ENCODE data around the gene PFDN1.

PFDN1 gene

DNA sequence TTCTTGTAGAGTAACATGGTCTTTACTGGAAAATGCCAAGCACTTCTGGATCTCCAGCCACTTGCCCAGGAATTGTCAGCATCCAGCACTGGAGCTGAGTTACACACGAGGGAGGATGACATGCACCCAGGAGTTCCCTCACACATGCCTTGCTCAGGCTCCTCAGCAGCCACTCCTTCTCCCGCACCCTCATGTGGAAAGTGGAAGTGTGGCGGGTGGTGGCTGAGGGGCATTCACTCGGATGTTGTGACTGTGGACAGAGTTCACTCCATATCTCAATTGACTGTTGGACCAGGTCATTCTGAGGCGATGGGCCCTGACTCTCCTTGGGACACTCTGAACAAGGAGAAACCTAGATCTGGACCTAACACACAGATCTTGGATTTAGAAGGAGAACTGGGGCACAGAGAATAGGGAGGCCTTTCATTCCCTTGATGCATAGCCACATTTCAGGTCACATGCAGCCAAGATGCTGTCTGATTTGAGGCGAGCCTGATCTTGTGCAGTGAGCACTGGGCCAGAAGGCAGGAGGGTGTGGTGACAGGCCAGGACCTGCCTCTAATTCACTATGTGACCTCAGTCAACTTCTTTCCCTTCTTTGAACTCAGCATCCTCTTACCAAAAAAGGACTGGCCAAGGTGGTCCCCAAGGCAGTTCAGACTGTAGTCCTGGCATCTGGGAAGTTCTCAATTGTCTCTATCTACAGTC, 65.9 kb downstream of the PFDN1 start:
- DNase-seq: no peak

DNA sequence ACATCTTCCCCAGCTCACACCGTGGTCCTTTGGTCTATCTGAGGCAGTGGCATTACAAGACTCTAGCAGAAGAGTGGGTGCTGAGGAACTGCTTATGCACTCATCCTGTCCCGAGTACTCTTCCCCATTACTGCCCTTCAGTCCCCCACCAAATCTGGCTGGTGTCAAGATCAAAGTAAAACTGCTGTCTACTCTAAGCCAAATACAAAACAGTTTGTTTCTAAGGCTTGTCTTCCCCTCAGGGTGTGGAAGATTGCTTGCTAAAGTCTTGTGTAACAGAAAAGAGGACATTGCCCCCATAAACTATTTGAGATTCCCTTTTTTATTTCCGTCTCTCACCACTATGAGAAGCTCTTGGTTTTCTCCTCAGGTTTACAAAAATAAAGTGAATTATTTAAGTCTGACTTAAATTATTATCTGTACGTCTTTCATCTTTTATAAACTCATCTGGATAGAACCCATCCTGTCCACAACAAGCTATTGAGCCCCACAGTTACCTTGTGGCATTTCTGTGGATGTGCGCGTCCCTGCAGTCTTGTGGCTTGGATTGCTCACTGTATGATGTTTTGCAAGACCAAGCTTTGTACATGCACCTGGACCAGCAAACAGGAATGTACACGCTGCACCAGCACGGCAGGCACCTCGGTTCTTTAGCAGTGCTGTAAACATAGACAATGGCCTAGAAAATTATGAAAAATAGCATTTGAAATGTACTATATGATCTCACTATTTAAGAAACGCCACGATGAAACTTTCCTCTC, 66.9 kb downstream of the PFDN1 start:
- DNase-seq: no peak

GRCh38 chr5:140234377-140234989, 68.4 kb downstream of the PFDN1 start:
- DNase-seq: no peak

GRCh38 chr5:140232731-140233130, 70.2 kb downstream of the PFDN1 start:
- DNase-seq: no peak

DNA sequence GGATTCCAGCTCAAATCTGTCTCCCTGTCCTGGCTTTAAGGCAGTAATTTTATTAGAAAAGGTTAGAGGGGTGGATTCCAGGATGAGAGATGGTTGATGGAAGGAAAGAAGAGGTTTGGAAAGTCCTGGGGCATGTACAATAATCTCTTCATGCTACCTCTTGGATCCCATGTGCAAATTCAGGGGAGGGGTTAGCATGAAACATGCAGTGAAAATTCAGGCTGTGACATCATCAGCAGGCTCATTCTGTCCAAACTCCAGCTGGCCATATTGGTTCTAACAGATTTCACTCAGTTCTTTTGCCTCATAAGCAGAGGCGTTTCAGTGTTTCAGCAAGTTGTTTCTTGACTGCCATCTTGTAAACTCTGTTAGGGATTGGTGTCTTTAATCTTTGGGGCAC, 72.5 kb downstream of the PFDN1 start:
- no peak for DNase-seq

GRCh38 chr5:140228364-140228837, 74.5 kb downstream of the PFDN1 start:
- no peak for DNase-seq

GRCh38 chr5:140227046-140227445, 75.9 kb downstream of the PFDN1 start:
- DNase-seq: no peak

- DNase-seq: no peak
These were observed 77.5 kb downstream of the PFDN1 start for GRCh38 chr5:140225396-140225795.

GRCh38 chr5:140224658-140225057, 78.2 kb downstream of the PFDN1 start:
- DNase-seq: no peak

GRCh38 chr5:140223567-140223966, 79.3 kb downstream of the PFDN1 start:
- no peak for DNase-seq

DNA sequence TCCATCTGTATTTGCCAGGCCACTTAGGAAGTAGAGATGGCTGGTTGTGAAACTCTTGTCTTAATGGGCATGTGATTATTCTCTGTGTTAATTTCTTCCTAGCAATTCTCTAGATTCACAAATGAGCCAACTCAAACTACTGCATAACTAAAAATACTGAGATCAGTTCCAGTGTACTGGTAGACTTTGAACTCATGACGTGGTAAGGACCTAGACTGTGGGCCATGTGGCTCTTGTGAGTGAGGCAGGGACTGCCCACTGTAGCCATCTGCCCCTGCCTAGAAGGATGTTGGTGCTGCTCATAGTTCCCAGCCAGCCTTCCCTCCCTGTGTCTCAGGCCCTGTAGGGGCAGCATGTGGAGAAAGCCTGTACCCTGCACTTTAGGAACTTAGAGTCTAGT, 80.5 kb downstream of the PFDN1 start:
- DNase-seq: no peak

DNA sequence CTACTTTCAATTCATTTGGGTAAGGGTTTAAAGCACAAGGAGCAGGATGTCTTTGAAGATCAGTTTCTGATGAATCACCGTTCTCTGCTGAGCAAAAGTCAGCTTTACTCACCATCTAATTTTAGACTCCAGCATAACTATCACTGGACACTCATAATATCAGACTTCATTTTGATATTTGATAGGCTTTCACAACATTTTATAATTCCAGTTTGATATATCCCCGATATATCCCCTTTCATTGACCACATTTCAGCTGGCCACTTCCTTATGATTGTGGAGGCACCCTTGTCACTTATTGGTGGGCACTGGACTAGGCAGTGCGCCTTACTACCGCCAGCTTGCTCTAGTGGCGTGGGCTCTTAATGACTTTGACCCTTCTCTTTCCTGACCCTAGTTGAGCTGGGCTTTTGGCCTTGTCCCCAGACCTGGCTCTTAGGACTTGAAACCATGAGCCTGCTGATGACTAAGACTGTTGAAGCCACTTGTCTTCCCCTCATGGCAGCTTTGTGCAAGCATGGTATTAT, 81.1 kb downstream of the PFDN1 start:
- DNase-seq: no peak

DNA sequence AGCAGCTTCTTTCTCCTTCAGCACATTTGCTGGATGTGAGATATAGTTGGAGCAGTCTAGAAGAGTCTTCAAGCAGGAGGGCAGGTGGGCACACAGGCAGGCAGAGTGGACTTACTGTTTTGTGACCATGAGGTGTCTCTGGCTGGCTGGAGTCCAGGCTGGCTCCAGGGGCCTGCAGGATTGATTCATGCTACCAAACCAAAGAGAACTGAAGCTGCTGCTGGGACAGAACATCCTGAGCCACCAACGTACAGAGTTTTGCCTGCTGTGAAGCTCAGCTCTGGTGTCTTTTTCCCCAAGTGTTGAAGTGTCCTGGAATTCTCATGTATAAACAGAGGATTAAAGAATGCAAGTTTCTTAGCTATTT, 82.2 kb downstream of the PFDN1 start:
- DNase-seq: no peak

DNA sequence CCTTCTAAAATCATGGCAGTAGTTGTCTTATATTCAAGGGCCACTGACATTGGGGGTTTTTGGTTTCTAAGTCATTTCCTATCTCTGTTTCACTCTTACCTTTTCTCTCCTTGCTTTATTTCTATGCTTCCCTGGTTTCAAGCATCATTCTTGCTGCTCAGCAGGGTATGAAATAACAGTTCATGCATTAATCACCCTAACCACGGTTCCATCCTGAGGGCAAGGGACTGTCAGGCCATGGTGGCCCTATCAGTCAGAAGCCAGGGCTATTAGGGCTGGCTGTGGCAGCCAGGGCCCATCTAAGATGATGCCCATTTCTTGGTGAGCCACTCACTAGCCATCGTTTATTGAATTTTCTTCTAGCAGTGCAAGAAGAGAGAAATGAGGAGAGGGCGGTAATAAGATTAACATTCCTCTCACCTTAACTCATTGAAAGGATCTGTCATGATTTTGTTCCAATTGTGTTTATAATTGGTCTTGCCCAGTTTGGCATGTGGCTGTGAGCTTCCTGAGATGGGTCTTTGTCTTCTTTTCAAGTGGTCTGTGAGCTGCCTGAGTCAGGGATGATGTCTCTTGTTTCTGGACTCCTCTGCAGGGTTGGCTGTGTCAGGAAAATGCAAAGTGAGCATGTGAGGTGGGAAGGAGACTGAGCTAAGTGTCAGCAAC, 82.7 kb downstream of the PFDN1 start:
- no peak for DNase-seq

DNA sequence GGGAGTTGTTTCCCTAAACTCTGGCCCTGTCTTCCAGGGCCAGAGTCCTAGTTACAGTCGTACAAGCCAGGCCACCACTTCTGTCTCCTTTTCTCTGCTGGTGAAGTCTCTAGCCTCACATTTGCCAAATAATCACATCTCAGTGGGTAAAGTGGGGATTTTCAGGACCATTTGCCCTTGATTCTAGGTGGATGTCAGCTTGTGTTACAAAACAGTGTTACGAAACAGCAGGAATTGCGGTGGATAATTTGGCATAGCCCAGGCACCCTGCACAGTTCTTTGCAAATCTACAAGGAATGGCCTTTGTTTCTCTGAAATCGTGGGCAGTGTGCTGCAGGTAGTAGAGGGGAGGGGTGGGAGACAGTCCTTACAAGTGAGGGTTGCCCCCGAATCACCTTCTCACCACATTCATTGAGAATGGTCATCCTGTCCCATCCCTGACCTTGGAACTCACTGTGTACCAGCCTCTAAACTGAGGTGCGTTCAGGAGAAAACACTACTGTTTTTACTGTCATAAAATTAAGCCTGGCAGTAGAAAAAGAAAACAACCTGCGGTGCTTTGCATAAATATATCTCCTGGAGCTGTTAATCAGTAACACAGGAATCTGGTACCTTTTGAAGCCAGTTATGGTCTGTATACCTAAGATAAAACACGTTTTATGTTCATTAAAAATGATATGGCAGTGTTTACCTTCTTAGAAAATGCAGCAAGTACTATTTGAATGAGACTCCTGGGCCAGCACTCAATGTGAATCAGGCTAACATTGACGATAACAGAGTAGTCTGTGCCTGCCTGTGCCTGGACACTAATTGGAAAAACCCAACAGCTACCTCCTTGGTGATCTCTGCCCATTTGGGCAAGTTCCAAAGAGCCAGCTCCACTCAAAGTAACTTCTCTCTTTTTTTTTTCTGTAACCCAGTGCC, 83.6 kb downstream of the PFDN1 start:
- DNase-seq: no peak

GRCh38 chr5:140217299-140218026, 85.4 kb downstream of the PFDN1 start:
- DNase-seq: no peak

DNA sequence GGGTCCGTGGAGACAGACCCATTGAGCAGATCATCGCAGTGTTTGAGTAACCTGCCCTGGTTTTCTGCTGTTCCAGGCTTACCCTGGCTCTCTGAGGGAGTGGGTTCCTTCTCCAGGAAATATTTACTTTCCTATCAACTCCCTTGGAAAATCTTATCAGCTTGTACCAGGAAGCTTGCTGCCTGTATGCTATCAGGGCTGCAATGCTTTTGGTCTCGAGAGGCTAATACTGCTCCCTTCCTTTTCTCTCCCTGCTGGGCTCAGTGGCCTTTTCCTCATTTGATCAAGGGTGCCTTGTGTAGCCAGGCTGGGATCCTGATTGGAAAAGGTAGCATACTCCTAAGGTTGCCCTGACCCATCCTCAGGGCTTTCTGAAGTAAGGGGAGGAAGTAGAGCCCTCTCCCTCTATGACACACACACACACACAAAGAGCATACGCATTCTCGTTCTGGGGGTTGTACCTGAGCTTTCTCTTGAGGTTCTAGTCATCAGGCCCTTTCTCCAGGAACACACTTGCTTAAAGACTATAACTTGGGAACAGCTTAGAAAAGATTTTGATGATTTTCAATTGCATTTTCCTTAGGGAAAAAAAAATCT, 86.3 kb downstream of the PFDN1 start:
- DNase-seq: no peak

DNA sequence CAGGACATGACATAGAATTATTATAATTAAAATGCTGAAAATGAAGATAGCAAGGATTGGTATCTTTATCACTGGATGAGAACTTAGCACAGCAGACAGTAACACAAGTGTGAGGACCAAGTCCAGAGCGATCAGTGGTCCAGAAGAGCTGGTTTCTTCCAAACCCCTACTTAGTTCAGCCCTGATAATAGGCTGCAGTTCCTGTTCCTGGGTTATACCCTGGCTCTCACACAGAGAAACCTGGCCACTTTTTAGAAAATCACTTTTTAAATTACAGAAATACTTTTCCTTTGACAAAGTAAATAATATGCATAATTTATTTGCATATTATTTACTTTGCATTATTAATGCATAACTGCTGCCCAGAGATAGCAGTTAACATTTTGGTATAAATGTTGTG, 87.6 kb downstream of the PFDN1 start:
- DNase-seq: no peak

DNA sequence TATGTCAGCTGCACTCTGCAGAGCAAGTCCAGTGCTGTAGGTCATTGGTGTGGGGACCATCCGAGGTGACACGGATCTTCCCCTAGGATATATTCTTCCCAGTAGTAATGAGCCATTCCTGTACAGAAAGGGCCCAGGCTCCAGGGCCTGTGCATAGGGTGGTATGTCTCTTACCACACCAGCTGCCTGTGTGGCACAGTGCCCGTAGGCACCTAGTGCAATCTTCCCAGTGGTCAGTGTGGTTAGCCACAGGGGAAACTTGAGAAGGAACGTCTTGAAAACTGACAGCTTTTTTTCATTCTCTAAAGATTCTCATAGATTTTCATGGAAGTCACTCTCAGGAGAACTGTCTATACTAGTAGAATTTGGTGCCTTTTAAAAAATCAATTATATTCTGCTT, 88.1 kb downstream of the PFDN1 start:
- DNase-seq: peak; percentile 38

DNA sequence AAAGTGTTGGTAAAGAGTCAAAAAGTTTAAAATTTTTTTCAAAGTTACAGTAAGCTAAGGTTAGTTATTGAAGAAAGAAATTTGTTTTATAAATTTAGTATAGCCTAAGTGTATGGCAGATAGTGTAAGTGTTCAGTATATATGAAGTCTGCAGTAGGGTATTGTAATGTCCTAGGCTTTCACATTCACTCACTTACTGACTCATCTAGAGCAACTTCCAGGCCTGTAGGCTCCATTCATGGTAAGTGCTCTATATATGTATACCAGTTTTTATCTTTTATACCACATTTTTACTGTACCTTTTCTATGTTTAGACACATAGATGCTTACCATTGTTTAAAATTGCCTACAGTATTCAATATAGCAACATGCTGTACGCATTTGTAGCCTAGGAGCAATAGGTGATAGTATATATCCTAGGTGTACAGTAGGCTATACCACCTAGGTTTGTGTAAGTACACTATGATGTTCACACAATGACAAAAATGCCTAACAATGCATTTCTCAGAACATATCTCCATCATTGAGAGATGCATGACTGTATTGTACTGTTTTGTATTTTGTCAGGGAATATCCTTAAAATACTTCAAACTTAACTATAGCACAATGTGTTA, 89.4 kb downstream of the PFDN1 start:
- DNase-seq: no peak

- DNase-seq: no peak
These were observed 94.8 kb downstream of the PFDN1 start for GRCh38 chr5:140208065-140208464.
